Activated T-cell treated with anti-CD3 and anti-CD28 coated beads for 24 hours (primary cell): ENCODE measurements around the gene PRR5.
A peak's percentile ranks its signal among the peaks of the same experiment; 100 is the strongest.

Experiments used
- DNase-seq: peaks from one replicate; pipeline ENCODE4 v3.0.0-alpha.2; 2020; ENCODE audit warnings: low read depth

Gene PRR5

GRCh38 chr22:44693145-44693544 lies 8.9 kb upstream of the PRR5 start:
- DNase-seq = no peak

GRCh38 chr22:44693756-44694155 lies 8.2 kb upstream of the PRR5 start:
- DNase-seq = no peak

GRCh38 chr22:44697423-44698141 lies 4.4 kb upstream of the PRR5 start:
- peak; percentile 75 for DNase-seq

- DNase-seq = no peak
These were observed 3.2 kb upstream of the PRR5 start for GRCh38 chr22:44698531-44699421.

- no peak for DNase-seq
These were observed 1.5 kb upstream of the PRR5 start for GRCh38 chr22:44700456-44700855.

- DNase-seq = no peak
These were observed 715 bp upstream of the PRR5 start for GRCh38 chr22:44701187-44701790.

GRCh38 chr22:44702479-44703198 lies 635 bp downstream of the PRR5 start:
- DNase-seq = no peak

GRCh38 chr22:44703255-44703870 lies 1.4 kb downstream of the PRR5 start:
- no peak for DNase-seq

- DNase-seq = no peak
These were observed 2.4 kb downstream of the PRR5 start for GRCh38 chr22:44704159-44705021.

GRCh38 chr22:44705022-44705297 lies 3.0 kb downstream of the PRR5 start:
- DNase-seq = no peak

GRCh38 chr22:44706488-44706887 lies 4.5 kb downstream of the PRR5 start:
- no peak for DNase-seq

GRCh38 chr22:44707178-44707577 lies 5.2 kb downstream of the PRR5 start:
- no peak for DNase-seq

- no peak for DNase-seq
These were observed 5.7 kb downstream of the PRR5 start for GRCh38 chr22:44707752-44708151.

GRCh38 chr22:44709881-44710392 lies 7.9 kb downstream of the PRR5 start:
- no peak for DNase-seq

- DNase-seq = no peak
These were observed 8.7 kb downstream of the PRR5 start for GRCh38 chr22:44710474-44711240.

- no peak for DNase-seq
These were observed 9.2 kb downstream of the PRR5 start for GRCh38 chr22:44711241-44711560.

GRCh38 chr22:44711690-44712555 lies 9.9 kb downstream of the PRR5 start:
- DNase-seq = no peak

- no peak for DNase-seq
These were observed 11.0 kb downstream of the PRR5 start for GRCh38 chr22:44712962-44713361.

GRCh38 chr22:44714703-44715350 lies 12.8 kb downstream of the PRR5 start:
- DNase-seq = no peak
